GM12891 (cell line): ENCODE data around the gene ERI2.

Experiments used
- DNase-seq: peaks from one replicate; pipeline ENCODE4 v3.0.0; 2011; ENCODE audit warnings: low spot score; ENCODE audit not compliant: insufficient read length
- FAIRE-seq: peaks from 2 replicates; lab custom pipeline; 2011; peaks lifted over from hg19 to GRCh38; lab: Jason Lieb, UNC
- PAX5 ChIP-seq: IDR thresholded peaks from 2 replicates; pipeline ENCODE4 v1.6.1; 2011; ENCODE audit warnings: low read length, moderate library complexity, mild to moderate bottlenecking; ENCODE audit not compliant: insufficient read depth, severe bottlenecking
- POLR2A ChIP-seq: IDR thresholded peaks from 2 replicates; pipeline ENCODE4 v1.6.1; 2011; ENCODE audit warnings: low read depth, low read length, control low read depth
- POLR2AphosphoS5 ChIP-seq: IDR thresholded peaks from 2 replicates; pipeline ENCODE4 v1.6.1; 2011; ENCODE audit warnings: low read depth, low read length, control low read depth
- POU2F2 ChIP-seq: IDR thresholded peaks from 2 replicates; pipeline ENCODE4 v1.6.1; 2011; ENCODE audit warnings: low read depth, mild to moderate bottlenecking, control low read depth, low read length, moderate library complexity
- SPI1 ChIP-seq: IDR thresholded peaks from 2 replicates; pipeline ENCODE4 v1.6.1; 2011; ENCODE audit warnings: low read depth, low read length, control low read depth
- TAF1 ChIP-seq: IDR thresholded peaks from 2 replicates; pipeline ENCODE4 v1.6.1; 2011; ENCODE audit warnings: low read depth, low read length, control low read depth

The ERI2 gene

GRCh38 chr16:20847550-20847949, 41.3 kb upstream of the ERI2 start:
- no peak for DNase-seq
- TF ChIP-seq PAX5 (no peak), SPI1 (peak; percentile 6; the same call in 1 of the 2 replicates)
- no peak for FAIRE-seq

- no peak for TF ChIP-seq POU2F2
- TF ChIP-seq PAX5 = no peak
- no peak for TF ChIP-seq POLR2AphosphoS5
- FAIRE-seq (no peak), DNase-seq (no peak)
These were observed 40.3 kb upstream of the ERI2 start for GRCh38 chr16:20846551-20846950.

DNA sequence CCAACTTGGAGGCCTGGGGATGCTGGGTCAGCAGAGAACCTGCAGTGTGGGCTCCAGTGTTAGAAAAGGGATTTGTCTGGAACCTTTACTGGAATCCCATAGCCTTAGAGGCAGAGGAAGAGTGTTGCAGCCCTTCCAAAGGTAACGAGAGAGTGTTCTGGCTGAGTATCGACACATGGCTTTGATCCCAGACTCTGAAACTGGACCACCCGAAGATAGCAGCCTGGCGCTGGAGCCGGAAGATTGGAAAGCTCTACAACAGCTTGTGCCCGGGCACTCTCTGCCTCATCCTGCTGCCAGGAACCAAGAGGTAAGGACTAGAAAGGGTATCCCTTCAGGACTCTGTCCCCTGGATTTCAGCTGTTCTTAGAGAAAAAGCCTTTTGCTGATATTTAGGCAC, 39.8 kb upstream of the ERI2 start:
- no peak for TF ChIP-seq SPI1
- TF ChIP-seq TAF1 = no peak
- TF ChIP-seq POLR2AphosphoS5 = no peak
- TF ChIP-seq POLR2A = no peak
- TF ChIP-seq PAX5 = no peak
- TF ChIP-seq POU2F2 = no peak
- DNase-seq = no peak
- FAIRE-seq = no peak

DNA sequence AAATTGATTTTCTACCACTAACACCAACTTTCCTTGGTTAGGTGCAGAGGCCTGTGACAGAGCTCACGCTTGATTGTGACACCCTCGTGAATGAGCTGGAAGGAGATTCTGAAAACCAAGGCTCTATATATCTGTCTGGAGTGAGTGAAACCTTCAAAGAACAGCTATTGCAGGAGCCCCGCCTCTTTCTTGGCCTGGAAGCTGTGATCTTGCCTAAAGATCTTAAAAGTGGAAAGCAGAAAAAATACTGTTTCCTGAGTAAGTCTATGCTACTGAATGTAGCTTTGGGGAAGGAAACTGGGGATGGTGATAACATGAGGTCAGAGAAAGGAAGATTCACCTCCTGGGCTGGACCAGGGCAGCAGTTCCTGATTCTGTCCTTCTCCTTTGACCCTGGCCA, 38.3 kb upstream of the ERI2 start:
- TF ChIP-seq POLR2AphosphoS5 = no peak
- TF ChIP-seq TAF1 = no peak
- no peak for TF ChIP-seq POU2F2
- TF ChIP-seq PAX5 = no peak
- no peak for TF ChIP-seq POLR2A
- TF ChIP-seq SPI1 = no peak
- FAIRE-seq (no peak), DNase-seq (no peak)

- DNase-seq = no peak
- no peak for TF ChIP-seq PAX5
- TF ChIP-seq SPI1 = no peak
- TF ChIP-seq POU2F2 = no peak
- no peak for TF ChIP-seq TAF1
- FAIRE-seq = no peak
These were observed 37.8 kb upstream of the ERI2 start for GRCh38 chr16:20844054-20844453.

- DNase-seq (no peak), FAIRE-seq (peak; percentile 35)
- TF ChIP-seq PAX5 (no peak), POLR2A (no peak), POU2F2 (no peak), POLR2AphosphoS5 (no peak), TAF1 (no peak), SPI1 (0 out of 2 replicates have a peak, but pooled peaks have one; percentile 3)
These were observed 33.2 kb upstream of the ERI2 start for GRCh38 chr16:20839504-20839903.

DNA sequence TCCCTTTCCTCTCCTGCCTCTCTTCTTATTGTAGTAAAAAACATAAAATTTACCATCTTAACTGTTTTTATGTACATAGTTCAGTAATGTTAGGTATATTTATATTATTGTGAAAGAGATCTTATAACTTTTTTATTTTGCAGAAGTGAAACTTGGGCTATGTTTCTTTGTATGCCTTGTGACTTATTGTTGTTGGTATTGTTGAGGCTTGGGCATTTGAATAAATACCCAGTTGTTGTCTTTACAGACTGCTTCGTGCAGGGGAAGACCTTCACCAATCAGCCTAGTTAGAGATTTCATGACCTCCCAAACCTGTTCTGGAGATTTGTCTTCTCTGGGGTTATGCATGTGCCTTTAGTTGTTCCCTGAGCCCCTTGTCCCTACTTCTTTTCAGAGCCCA, 32.0 kb upstream of the ERI2 start:
- DNase-seq = no peak
- peak; percentile 62 for FAIRE-seq
- no peak for TF ChIP-seq TAF1
- TF ChIP-seq PAX5 = no peak
- TF ChIP-seq POLR2AphosphoS5 = no peak
- TF ChIP-seq POU2F2 = no peak
- TF ChIP-seq SPI1 = peak; percentile 90
- no peak for TF ChIP-seq POLR2A

GRCh38 chr16:20833086-20833485, 26.8 kb upstream of the ERI2 start:
- FAIRE-seq (no peak), DNase-seq (no peak)
- TF ChIP-seq POLR2A (no peak), PAX5 (no peak), TAF1 (no peak), POU2F2 (no peak), SPI1 (no peak), POLR2AphosphoS5 (no peak)

DNA sequence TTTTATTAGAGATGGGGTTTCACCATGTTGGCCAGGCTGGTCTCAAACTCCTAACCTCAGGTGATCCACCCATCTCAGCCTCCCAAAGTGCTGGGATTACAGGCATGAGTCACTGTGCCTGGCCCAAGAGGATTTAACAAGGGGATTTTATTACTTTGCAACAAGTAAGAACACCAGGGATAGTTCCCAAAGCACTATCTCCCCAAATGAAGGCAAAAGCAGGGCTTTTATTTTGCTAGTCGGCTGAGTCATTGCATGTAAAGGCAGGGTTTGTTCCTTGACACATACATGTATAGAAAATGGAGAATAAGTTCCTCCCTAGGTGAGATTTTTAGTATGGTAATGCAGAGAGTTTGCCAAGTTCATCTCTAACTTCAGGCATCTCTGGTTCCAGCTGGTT, 24.1 kb upstream of the ERI2 start:
- DNase-seq (no peak), FAIRE-seq (no peak)
- TF ChIP-seq POU2F2 (no peak), PAX5 (no peak), POLR2AphosphoS5 (no peak), SPI1 (no peak), POLR2A (no peak), TAF1 (no peak)

DNA sequence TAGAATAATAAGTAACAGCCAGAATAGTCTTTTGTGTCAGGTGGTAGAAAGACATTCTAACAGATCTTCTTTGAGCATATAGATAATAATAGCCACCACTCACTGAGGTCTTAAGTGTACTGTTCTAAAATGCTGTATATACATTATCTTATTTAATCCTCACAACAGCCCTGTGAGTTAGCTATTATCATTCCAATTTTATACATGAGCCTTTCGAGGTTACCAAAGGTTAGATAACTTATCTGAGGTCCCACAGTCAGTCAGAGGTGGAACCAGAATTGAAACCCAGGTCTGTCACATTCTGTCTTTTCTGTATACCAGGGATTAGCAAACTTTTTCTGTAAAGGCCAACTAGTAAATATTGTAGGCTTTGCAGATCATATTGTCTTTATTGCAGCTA, 23.3 kb upstream of the ERI2 start:
- no peak for TF ChIP-seq TAF1
- DNase-seq (no peak), FAIRE-seq (no peak)

DNA sequence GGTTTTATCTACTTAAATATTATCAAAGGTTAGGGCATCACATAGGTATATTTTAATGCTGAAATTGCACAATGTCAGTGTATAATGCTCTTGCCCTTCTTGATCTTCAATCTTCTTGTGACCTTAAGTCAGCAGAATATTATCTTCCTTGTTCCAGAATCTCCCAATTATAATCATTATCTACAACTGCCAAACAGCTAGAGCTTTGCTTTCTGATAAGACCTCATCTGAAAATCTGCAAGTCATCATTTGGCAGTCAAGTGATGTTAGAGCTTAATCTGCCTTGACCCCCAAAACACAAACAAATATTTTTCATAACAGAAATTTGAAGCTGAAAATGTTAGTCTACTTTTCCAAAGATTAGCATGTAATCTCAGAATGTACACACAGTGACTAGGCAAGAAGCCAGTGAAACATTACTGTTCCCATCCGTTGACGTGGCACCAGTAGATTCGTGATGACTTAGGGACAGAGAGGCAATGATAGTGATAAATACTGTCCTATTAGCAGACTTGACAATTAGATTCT, 19.8 kb upstream of the ERI2 start:
- no peak for DNase-seq
- TF ChIP-seq POLR2A (no peak), TAF1 (no peak), POU2F2 (no peak), SPI1 (no peak)
- FAIRE-seq = no peak
